Measurements from ENCODE around the gene PDXK.

DNA sequence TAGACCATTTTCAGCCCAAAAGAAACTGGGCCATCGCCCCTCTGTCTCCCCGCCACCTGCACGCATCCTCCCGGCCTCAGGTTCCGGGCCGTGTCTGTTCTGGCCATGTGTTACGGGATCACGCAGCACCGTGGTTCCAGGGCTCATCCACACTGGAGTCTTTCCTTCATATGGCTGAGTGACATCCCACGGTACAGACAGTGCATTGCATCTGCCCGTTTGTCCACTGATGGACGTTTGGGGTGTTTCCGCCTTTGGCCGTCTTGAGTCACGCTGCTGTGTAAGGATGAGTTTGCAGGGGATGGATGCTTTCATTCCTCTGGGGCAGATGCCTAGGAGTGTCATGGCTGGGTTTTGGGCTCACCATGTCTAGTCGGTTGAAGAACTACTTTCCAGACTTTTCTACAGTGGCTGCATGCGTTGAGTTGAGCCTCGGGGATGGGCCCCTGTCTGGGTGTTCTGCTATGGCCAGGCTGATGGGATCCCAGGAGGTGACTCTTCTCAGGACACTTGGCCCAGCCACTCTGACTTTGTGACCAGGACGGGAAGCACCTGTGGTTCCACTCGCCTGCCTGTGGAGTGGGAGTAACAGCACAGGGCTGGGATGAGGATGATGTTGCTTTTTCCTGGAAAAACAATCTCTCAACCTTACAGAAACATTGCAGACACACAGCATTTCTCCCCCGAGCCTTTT lies 87.2 kb downstream of the PDXK start:
- TF ChIP-seq EZH2 (IDR thresholded peaks at IDR 0.05; ENCODE audit: borderline replicate concordance, low read depth, low read length, poor library complexity, severe bottlenecking) (no peak), CTCF (conservative IDR thresholded peaks at IDR 0.05; ENCODE audit: low read depth, low read length) (no peak)

Measured in A673 (cell line).